Fibroblast of skin of left biceps (primary cell): Measurements from ENCODE around the gene CHI3L1.
"Not testable (repeated sequence)": the region's sequence is repeated elsewhere in the genome, so short reads cannot be mapped to it uniquely, and the experiment has no call there.

Source experiments
- DNase-seq, 2 experiments: peaks; one replicate each; pipeline ENCODE4 v3.0.0-alpha.2; 2013; ENCODE audit warnings: low read depth in 2 of 2

The CHI3L1 gene

GRCh38 chr1:203186446-203187303 lies at the start of gene CHI3L1:
TSS of gene CHI3L1 (minus strand) at chr1:203186704. CDS start at chr1:203186623, 81 bp downstream.
- DNase-seq: no peak

GRCh38 chr1:203234901-203235300 lies 48.4 kb upstream of the CHI3L1 start:
- not testable (repeated sequence) for DNase-seq

GRCh38 chr1:203229471-203230135 lies 43.1 kb upstream of the CHI3L1 start, which contains the start of gene CHIT1:
TSS of gene CHIT1 (minus strand) at chr1:203229673. CDS start at chr1:203229636, 37 bp downstream.
- no peak for DNase-seq

- DNase-seq: no peak
Observed at GRCh38 chr1:203228670-203229069, 42.2 kb upstream of the CHI3L1 start.

GRCh38 chr1:203227371-203228083 lies 41.0 kb upstream of the CHI3L1 start:
- no peak for DNase-seq

GRCh38 chr1:203225071-203225470 lies 38.6 kb upstream of the CHI3L1 start:
- DNase-seq: no peak

- no peak for DNase-seq
Observed at GRCh38 chr1:203223012-203223775, 36.7 kb upstream of the CHI3L1 start.

- no peak for DNase-seq
Observed at GRCh38 chr1:203219934-203220333, 33.4 kb upstream of the CHI3L1 start.

GRCh38 chr1:203219171-203219570 lies 32.7 kb upstream of the CHI3L1 start:
- no peak for DNase-seq

- DNase-seq: no peak
Observed at GRCh38 chr1:203217668-203218067, 31.2 kb upstream of the CHI3L1 start.

- DNase-seq: no peak
Observed at GRCh38 chr1:203217139-203217655, 30.7 kb upstream of the CHI3L1 start.

GRCh38 chr1:203216274-203217138 lies 30.0 kb upstream of the CHI3L1 start:
- DNase-seq: peak in 1 of 2 experiments; percentile 19

- no peak for DNase-seq
Observed at GRCh38 chr1:203215573-203215972, 29.1 kb upstream of the CHI3L1 start.

- no peak for DNase-seq
Observed at GRCh38 chr1:203214871-203215270, 28.4 kb upstream of the CHI3L1 start.

- no peak for DNase-seq
Observed at GRCh38 chr1:203213126-203213525, 26.6 kb upstream of the CHI3L1 start.

GRCh38 chr1:203211812-203212211 lies 25.3 kb upstream of the CHI3L1 start:
- DNase-seq: no peak

- no peak for DNase-seq
Observed at GRCh38 chr1:203210988-203211387, 24.5 kb upstream of the CHI3L1 start.

- no peak for DNase-seq
Observed at GRCh38 chr1:203210350-203210749, 23.8 kb upstream of the CHI3L1 start.

GRCh38 chr1:203208181-203208580 lies 21.7 kb upstream of the CHI3L1 start:
- no peak for DNase-seq

GRCh38 chr1:203207751-203208150 lies 21.2 kb upstream of the CHI3L1 start:
- DNase-seq: no peak
